Measurements from ENCODE around the gene POPDC2.
A peak's percentile ranks its signal among the peaks of the same experiment; 100 is the strongest.

Gene POPDC2

DNA sequence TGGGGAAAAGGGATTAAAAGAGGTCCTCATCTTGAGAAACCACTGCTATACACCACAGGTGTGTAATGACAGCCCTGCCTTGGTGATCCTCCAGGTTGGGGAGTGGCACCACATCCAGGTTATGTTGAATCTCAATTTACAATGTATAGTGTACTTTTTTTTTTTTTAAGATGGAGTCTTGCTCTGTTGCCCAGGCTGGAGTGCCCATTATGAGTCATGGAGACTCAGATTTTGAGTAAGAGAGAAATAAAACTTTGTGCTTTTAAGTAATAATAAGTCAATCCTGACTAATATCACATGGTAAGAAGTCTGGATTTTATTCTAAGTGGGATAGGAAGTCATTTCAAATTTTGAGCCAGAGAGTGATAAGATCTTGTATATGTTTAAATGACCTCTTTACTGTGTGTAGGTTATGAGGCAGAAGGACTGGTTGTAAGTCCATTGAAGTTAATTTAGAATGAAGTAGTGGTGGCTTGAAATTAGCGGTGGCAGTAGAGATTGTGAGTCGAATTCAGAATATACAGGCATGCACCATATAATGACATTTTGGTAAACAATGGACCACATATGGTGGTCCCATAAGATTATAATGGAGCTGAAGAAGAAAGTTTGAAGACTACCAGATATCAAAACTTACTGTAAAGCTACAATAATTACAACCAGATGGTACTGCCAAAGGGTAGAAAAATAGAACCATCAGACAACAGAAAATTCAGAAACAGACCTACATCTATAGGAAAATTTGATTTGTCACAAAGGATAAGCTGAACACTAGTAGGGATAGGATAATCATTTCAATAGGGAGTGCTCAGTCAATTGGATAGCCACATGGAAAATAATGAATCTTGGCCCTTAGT, 20.7 kb downstream of the POPDC2 start:
- DNase-seq = no peak

DNA sequence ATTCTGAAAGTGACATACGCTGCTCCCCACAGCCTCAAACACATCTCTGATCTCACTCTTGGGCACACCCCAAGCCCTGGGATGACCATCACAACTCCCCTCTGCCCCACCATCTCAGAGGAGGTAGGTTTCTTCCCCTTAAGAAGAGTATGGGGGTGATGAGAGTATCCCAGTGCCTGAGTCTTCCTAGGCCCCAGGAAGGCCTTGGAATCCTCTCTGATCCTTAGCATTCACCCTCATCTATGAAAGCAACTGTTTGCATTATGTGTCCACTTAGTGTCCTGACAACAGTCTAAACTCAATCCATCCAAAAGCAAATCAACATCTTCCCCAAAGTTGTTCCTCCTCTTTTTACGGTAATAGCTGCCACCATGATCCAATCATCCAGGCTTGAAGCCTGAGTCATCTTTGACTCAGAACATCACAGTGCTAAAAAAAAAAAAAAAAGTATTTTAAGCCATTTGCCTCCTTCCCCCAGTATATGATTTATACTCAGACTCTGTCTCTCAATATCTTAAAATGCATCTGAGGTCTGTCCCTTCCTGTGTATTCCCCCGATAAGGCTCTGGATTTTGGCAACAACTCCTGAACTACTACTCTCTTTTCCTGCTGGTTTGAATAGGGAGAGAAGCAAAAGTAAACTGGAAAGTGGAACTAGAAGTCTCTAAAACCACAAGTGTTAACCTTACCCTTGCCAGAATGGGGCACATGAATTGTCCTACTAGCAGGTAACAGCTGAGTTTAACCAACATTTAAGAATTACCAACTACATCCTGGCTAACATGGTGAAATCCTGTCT, 22.5 kb downstream of the POPDC2 start:
- no peak for DNase-seq

DNA sequence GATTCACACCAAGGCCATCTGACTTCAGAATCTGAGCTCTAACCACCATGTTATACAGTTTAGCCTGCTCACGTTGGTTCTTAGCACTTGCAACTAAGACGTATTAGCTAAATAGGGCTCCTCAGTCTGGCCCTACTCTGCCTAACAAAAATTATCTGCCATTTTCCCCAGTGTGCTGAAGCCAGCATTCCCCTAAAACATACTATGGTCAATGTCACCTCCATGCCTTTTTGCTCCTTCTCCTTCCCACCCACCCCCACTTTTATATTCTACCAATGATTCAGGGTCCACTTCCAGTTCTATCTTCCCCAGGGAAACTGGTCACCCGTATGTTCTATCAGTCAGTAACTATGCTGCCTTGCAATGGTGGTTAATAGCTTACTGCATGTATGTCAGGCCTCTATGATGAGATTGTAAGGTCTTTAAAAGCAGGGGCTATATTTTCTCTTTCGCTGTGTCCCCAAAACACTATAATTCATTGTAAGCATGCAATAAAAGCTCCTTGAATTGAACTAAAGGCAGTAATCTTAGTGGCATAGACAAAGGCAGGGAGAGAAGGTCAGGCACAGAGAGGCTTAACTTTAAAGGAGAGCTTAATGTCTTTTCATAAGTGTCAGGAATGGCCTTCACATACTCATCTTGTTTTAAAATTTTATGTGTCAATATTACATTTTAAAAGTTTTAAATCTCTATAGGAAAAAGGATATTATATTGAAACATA, 23.3 kb downstream of the POPDC2 start:
- no peak for DNase-seq

- DNase-seq = no peak
Observed at GRCh38 chr3:119636249-119636648, 24.1 kb downstream of the POPDC2 start.

DNA sequence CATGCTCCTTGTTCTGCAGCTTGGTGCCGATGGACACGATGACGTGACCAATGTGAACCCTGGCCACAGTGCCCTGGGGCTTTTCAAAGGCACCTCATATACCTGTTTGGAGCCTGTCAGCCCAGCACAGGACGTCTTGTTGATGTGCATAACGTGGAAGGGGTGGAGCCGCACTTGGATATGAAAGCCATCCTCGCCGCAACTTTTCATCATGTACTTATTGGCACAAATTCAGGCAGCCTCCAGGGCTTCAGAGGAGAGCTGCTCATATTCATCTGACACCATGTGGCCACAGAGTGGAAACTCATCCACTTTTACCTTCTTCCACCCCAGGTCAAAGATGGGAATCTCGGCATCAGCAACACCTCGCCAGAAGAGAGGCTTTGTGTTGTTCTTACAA, 24.7 kb downstream of the POPDC2 start:
- DNase-seq = no peak

DNA sequence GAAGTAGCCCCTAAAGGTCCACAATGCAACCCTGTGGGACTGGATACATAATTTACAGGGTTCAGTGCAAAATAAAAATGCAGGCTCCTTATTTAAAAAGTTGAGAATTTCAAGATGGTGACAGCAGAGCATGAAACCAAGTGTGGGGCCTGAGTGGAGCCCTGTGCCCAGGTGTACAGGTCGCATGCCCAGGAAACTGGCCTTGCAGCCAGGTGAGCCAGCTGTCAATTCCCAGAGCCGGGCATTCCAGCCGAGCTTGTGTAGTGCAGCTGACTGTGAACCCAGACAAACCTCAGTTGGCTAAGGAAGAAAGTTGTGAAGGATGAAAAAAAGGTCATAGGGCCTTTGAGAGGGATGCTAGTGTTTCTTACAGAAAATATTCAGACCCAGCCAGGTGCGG, 27.6 kb downstream of the POPDC2 start:
- DNase-seq = no peak

DNA sequence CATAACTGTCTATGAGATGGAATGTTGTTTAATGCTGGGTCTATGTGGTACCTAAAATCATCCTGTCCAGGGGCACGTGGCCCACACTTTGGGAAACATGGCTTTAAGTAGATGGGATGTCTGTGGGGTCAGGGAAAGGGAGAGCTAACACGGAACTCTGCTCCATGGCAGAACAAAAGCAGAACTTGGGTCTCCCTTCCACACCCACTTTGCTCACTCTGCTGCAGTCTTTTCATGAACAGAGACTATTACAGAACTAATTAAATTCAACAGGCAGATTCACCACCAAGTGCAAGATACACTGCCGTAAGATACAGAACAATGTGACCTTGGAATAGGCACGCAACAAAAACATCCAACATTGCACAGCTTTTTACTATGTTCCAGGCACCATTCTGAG, 28.2 kb downstream of the POPDC2 start:
- no peak for DNase-seq

GRCh38 chr3:119631516-119631915, 28.9 kb downstream of the POPDC2 start:
- no peak for DNase-seq

GRCh38 chr3:119630880-119631329, 29.5 kb downstream of the POPDC2 start:
- no peak for DNase-seq

DNA sequence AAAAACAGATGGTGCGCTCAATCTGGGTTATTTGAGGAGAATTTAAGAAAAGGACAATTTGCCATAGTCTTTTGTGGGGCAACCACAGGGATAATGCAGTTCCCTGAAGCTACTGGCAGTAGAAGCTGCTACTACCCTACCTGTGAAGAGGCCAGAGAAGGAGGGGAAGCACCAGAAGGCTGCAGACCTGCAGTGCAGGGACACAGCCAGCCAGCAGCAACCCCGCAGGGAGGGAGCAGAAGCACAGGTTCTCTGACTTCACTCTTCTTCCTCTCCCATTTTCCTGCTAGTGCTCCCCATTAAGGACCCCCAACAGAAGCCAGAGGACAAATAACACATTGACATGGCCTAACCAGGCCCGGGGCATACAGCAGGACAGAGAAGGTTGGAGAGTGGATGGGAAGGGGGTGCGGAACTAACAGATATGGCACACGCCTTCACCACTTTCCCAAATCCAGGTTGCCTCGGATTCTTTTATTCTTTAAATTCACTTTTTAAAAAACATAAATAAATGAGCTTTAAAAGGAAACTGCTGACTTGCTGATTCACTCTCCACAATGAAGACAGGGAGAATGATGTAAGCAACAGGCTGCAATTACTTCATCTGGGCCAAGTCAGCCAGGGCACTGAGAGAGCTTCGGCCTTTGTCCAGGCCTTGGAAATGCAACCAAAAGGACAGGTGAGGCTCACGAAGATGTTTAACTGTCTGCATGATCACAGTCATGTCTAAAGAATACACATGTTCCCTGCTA, 30.1 kb downstream of the POPDC2 start:
- no peak for DNase-seq

DNA sequence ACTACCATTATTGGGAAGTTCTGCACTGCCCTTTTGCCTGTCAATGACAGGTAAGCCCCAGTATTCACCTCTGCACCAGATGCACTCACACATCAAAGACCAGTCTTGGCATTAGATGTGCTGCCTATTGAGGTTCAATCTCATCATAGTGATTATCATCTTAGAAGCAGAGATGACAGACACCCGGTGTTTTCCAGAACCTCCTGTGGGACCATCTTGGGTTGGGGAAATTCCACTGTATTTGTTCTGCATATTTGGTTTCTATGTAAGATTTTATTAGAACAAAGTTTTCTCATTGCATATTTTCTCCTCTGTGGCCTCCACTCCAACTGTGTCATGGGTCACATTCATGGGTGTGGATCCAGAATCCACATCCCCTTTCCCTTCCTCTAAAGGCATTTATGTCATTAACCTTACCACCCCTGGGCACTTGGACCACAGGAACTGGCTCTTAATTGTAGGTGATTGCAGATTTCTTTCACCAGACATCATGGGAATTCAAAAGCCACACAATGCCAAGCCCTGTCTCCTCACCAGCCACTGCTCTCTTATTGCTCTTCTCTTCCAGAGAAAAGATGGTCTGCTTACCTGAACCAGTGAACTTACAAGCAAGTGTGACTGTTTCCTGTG, 31.5 kb downstream of the POPDC2 start:
- DNase-seq = no peak

DNA sequence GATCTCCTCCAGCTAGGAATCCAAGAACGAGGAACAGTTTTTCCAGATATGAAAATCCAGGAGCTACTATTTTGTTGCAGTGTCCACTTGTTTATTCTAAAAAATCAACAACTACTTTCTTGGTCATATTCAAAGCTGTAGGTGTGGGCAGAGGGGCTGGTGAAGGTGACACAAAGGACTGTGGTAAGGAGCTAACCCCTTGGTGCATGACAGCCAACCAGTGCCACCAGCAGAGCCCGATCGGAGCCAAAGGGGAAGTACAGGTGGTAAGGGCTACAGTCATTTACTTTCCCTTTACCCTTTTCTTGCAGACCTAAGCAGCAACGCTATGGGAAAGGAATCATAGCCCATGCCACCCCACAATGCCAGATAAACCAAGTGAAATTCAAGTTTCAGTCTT, 32.0 kb downstream of the POPDC2 start:
- no peak for DNase-seq

GRCh38 chr3:119627461-119627860, 32.9 kb downstream of the POPDC2 start:
- DNase-seq = no peak

DNA sequence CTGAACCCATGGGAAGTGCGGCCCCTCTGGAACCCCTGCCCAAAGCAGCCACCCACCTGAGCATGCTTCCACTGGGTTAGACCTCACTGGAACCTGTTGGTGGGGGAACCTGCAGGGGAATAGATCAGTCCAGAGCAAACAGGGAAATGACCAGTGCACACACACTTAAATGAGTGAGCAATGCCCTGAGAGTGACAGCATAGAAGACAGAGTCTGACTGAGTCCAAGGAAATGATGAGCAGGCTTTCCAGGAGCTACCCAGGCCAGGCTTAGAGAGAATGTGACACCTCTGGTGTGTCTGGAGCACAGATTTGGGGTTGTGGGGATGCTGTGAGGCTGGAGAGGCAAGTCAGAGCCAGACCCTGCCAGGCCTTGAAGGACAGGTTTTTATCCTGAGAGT, 34.2 kb downstream of the POPDC2 start:
- DNase-seq = no peak

- no peak for DNase-seq
Observed at GRCh38 chr3:119625451-119626153, 34.8 kb downstream of the POPDC2 start.

DNA sequence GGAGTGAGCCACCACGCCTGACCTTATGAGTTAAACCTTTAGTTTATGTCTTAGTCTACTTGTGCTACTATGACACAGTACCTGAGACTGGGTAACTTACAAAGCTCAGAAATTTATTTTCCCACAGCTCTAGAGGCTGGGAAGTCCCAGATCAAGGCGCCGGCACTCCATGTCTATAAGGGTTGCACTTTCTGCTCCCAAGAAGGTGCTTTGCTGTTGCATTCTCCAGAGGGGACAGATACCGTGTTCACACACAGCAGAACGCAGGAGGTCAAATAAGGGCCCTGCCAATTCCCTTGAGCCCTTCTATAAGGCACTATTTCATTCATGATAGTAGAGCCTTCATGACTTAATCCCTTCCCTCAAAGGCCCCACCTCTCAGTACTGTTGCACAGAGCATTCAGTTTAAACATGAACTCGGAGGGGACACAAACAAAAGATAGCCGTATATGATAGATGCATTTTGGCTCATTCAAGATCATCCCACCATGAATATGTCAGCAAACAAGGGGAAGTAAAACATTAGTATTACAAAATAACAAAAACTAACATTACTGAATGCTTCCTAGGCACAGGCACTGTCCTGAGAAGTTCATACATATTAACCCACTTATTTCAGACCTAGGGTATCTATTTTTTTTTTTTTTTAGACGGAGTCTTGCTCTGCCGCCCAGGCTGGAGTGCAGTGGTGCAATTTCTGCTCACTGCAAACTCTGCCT, 36.2 kb downstream of the POPDC2 start:
- DNase-seq = no peak

DNA sequence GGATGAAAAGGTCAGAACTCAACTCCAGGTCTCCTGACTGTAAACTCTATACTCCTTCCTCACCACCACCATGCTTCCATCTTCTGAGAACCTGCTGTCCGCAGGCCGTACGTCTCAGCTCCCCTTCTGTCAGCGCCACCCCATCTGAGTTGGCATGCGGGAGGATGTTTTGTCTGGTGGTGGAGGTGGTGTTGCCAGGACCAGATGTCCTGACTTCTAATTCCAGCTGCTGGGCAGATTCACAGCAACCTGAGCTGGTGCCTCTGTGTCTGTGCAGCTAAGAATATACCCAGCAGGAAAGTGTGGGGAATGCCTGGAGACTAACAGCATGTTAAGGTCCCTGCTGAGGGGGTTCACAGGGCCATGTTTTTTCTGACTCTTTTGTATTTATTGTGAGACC, 39.5 kb downstream of the POPDC2 start:
- DNase-seq = peak; percentile 74

DNA sequence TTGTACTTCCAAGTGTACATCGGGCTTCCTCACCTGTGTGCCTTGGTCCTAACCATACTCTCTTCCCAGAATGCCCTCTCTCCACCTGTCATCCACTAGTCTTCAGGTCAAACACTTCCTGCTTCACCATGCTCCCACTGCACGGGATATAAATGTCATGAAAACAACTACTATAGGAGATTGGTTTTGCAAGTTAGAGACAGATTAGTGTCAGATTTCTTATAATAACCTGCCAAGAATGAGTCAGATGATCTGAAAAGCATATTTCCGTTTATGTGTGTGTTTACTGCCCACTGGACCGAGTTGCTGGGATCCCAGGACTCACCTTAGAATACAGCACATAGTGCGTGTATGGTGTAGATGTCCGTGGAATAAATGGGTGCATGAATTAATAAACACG, 41.3 kb downstream of the POPDC2 start:
- DNase-seq = no peak

GRCh38 chr3:119616056-119616455, 44.3 kb downstream of the POPDC2 start:
- no peak for DNase-seq

- no peak for DNase-seq
Observed at GRCh38 chr3:119613872-119614271, 46.5 kb downstream of the POPDC2 start.

DNA sequence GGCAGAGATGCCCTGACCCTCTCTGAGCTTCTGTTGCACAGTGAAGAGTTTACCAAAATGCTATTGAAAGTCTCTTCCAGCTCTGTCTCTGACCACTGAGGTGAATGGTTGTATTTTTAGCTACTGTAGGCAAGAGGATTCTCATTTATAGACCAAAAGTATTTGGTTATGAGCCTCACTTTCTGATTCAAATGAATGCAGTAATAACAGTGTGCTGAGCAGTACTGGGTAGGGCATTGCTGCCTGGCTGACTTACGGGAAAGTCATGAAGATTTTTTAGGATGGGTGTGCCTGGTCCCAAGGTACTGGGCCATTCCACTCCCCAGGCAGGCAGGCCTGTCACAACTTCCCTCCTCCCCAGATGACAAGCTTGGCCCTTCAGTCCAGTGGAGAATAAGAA, 47.2 kb downstream of the POPDC2 start:
- no peak for DNase-seq

Measured in DMS 273 treated with DMSO at 0.1 percent for 48 hours (cell line).